ENCODE measurements around the gene GNAS-AS1. TPM values are rescaled to one million over a fixed set of nuclear protein-coding genes. Genes with fewer than 3 reads are reported as not detected.

GNAS-AS1 gene
- total and polyA plus RNA-seq, 2 of the 8 experiments (the other 6 are each of a cell fraction or from before 2014, with no cell fraction given): 4.7 to 13.7 TPM

- H2BK12ac ChIP-seq (ENCODE audit: low read depth, low read length): no peak overlapping the region
- no peak overlapping the region for H2BK5ac ChIP-seq (ENCODE audit: low read depth, low read length)
- H3K4me1 ChIP-seq (replicated peaks in 1 of 4; ENCODE audit: control insufficient read depth in 3 of 4, insufficient read depth in 4 of 4, low read length in 3 of 4): peaks cover 2 to 5% (median 4%) of the 10 kb centered on the region in 4 experiments; a peak in 4 of 7 replicates
- no peak overlapping the region for H3K23ac ChIP-seq (ENCODE audit: insufficient read length)
- no peaks in the 10 kb centered on the region; a peak in 1 of 8 replicates for H3K36me3 ChIP-seq (ENCODE audit: control insufficient read depth in 2 of 4, insufficient read depth in 4 of 4, low read length in 3 of 4)
- H3K9ac ChIP-seq (replicated peaks in 1 of 4; ENCODE audit: extremely low read depth in 1 of 4, low read depth in 3 of 4, low read length in 3 of 4): no peak overlapping the region
- no peak overlapping the region for H3K4me3 ChIP-seq (ENCODE audit: extremely low read depth in 1 of 4, insufficient read depth in 2 of 4, low read depth in 3 of 4, low read length in 4 of 4)
- no peak overlapping the region for H4K8ac ChIP-seq (ENCODE audit: extremely low read depth, insufficient read depth, low read length)
- H3K4ac ChIP-seq (replicated peaks; ENCODE audit: insufficient read length, low read depth, low read length): no peak overlapping the region
- H2AFZ ChIP-seq (ENCODE audit: low read length): no peak overlapping the region
- DNase-seq (ENCODE audit: low read depth in 1 of 2, low spot score in 2 of 2) (no peak), FAIRE-seq (no peak)
- POLR2A ChIA-PET (ENCODE audit: partially characterized antibody): no interaction called here
- H4K91ac ChIP-seq (replicated peaks; ENCODE audit: insufficient read length, low read length): no peak overlapping the region
- WGBS, 2 experiments (ENCODE audit: extremely low coverage in 1 of 2, insufficient coverage in 1 of 2, insufficient read length in 1 of 2, insufficient replicate concordance in 2 of 2, low coverage in 1 of 2, low lambda C conversion rate in 2 of 2, missing lambda C conversion rate in 1 of 2): 89% methylated on average over 11 of the region's 11 CpGs; no CpG with 5 or more reads in 1 of the 2 experiments
- H3K56ac ChIP-seq (replicated peaks; ENCODE audit: insufficient read length, low read depth, low read length): no peak overlapping the region
- H3K14ac ChIP-seq (ENCODE audit: insufficient read length): no peak overlapping the region
- H2BK15ac ChIP-seq (ENCODE audit: low read length): no peak overlapping the region
- H4K20me1 ChIP-seq (replicated peaks in 1 of 2; ENCODE audit: control insufficient read depth in 1 of 2, insufficient read depth in 2 of 2, low read length in 2 of 2): no peaks in the 10 kb centered on the region
- 0 out of 2 replicates have a peak overlapping the region, but pooled peaks have one; percentile 18 for H2BK20ac ChIP-seq (ENCODE audit: low read length)
- H4K5ac ChIP-seq (ENCODE audit: insufficient read length, low read depth, low read length): no peak overlapping the region
- CTCF ChIA-PET (ENCODE audit: partially characterized antibody): no interaction called here
- no peaks in the 10 kb centered on the region for H3K79me2 ChIP-seq (ENCODE audit: control insufficient read depth in 1 of 2, insufficient read depth in 2 of 2, low read length in 2 of 2)
- H2BK120ac ChIP-seq (replicated peaks; ENCODE audit: low read depth, low read length): no peak overlapping the region
- TF ChIP-seq, protein P1, sequence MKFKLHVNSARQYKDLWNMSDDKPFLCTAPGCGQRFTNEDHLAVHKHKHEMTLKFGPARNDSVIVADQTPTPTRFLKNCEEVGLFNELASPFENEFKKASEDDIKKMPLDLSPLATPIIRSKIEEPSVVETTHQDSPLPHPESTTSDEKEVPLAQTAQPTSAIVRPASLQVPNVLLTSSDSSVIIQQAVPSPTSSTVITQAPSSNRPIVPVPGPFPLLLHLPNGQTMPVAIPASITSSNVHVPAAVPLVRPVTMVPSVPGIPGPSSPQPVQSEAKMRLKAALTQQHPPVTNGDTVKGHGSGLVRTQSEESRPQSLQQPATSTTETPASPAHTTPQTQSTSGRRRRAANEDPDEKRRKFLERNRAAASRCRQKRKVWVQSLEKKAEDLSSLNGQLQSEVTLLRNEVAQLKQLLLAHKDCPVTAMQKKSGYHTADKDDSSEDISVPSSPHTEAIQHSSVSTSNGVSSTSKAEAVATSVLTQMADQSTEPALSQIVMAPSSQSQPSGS (IDR thresholded peaks at IDR 0.05; ENCODE audit: low read length): no peak
- TF ChIP-seq RFX5 (IDR thresholded peaks at IDR 0.05; ENCODE audit: borderline replicate concordance, low read depth, low read length) (no peak), TBP (IDR thresholded peaks at IDR 0.05; ENCODE audit: low read depth, low read length) (no peak), SRF (IDR thresholded peaks at IDR 0.05; ENCODE audit: low read depth, low read length) (no peak), CTCF (IDR thresholded peaks at IDR 0.05; ENCODE audit: control extremely low read depth in 1 of 3, insufficient read depth in 1 of 3, low read depth in 1 of 3, low read length in 3 of 3) (no peak), KDM5A (IDR thresholded peaks at IDR 0.05; ENCODE audit: low read length) (no peak), EP300 (IDR thresholded peaks at IDR 0.05; ENCODE audit: borderline replicate concordance in 1 of 2, low read depth in 2 of 2, low read length in 2 of 2) (no peak), RXRA (IDR thresholded peaks at IDR 0.05; ENCODE audit: insufficient read depth, low read depth, low read length) (no peak)
- H3K79me1 ChIP-seq (ENCODE audit: low read depth, low read length): no peaks in the 10 kb centered on the region
- no peak overlapping the region for H3K4me2 ChIP-seq (ENCODE audit: insufficient read depth in 1 of 2, low read depth in 2 of 2, low read length in 2 of 2)
- no peak overlapping the region for H2AK5ac ChIP-seq (ENCODE audit: low read depth, low read length)
- H3K18ac ChIP-seq (ENCODE audit: extremely low read depth, low read length): no peak overlapping the region
- H3K23me2 ChIP-seq (ENCODE audit: low read depth, low read length): no peaks in the 10 kb centered on the region
- no peaks in the 10 kb centered on the region for H3K9me3 ChIP-seq (ENCODE audit: insufficient read depth in 2 of 2, low read depth in 1 of 2, low read length in 1 of 2)
- H3K27ac ChIP-seq (ENCODE audit: low read depth, low read length): no peak overlapping the region
- H3K27me3 ChIP-seq (replicated peaks in 1 of 4; ENCODE audit: control insufficient read depth in 3 of 4, extremely low read depth in 1 of 4, insufficient read depth in 3 of 4, low read length in 3 of 4): no peaks in the 10 kb centered on the region
Measured at GRCh38 chr20:58807801-58808200, 42.9 kb downstream of the GNAS-AS1 start.
